GM18861 (cell line): ENCODE results near the gene STARD3.
"Not testable (repeated sequence)": the region's sequence is repeated elsewhere in the genome, so short reads cannot be mapped to it uniquely, and the experiment has no call there.

ENCODE experiments used
- ATAC-seq: cut with Tn5 transposase; IDR thresholded peaks from one replicate; pipeline ENCODE4 v1.9.1; 2021; ENCODE audit not compliant: unreplicated experiment

STARD3 gene

GRCh38 chr17:39706921-39707337 lies 70.0 kb downstream of the STARD3 start:
- ATAC-seq, result no peak

- ATAC-seq, result no peak
Measured at GRCh38 chr17:39709319-39709997, 72.5 kb downstream of the STARD3 start.

- no peak for ATAC-seq
Measured at GRCh38 chr17:39709998-39710964, 73.3 kb downstream of the STARD3 start.

- ATAC-seq, result not testable (repeated sequence)
Measured at GRCh38 chr17:39711071-39711470, 74.1 kb downstream of the STARD3 start.

- ATAC-seq, result no peak
Measured at GRCh38 chr17:39711851-39712250, 74.9 kb downstream of the STARD3 start.
